HEK293 (cell line): ENCODE measurements around the gene KIF1A.
"Not testable (repeated sequence)": the region's sequence is repeated elsewhere in the genome, so short reads cannot be mapped to it uniquely, and the experiment has no call there.

Source experiments
- ATF2 ChIP-seq: fragments of 450-650 bp; formaldehyde crosslinking; IDR thresholded peaks from 2 replicates; pipeline ENCODE4 v1.5.1; 2016; ENCODE audit warnings: missing biosample characterization, missing genetic modification characterization, low read depth
- KLF8 ChIP-seq: fragments of 450-650 bp; formaldehyde crosslinking; IDR thresholded peaks from 2 replicates; pipeline ENCODE4 v1.5.1; 2016; ENCODE audit warnings: missing biosample characterization, missing genetic modification characterization
- ZNF23 ChIP-seq: fragments of 450-650 bp; formaldehyde crosslinking; IDR thresholded peaks from 2 replicates; pipeline ENCODE4 v1.5.1; 2016; ENCODE audit warnings: missing biosample characterization, missing genetic modification characterization, borderline replicate concordance
- ZNF274 ChIP-seq, 2 experiments: fragments of 200-500 bp in 1 of 2; fragments of 450-650 bp in 1 of 2; sonication (Bioruptor generic) in 1 of 2; formaldehyde crosslinking in 1 of 2; IDR thresholded peaks; 2 replicates each; pipeline versions ENCODE4 v1.5.1 to v1.6.1; 2014 to 2016; ENCODE audit warnings: borderline replicate concordance in 1 of 2, inconsistent platforms in 1 of 2, low read length in 1 of 2, missing biosample characterization in 1 of 2, missing genetic modification characterization in 1 of 2
- ZNF416 ChIP-seq: fragments of 450-650 bp; formaldehyde crosslinking; IDR thresholded peaks from 2 replicates; pipeline ENCODE4 v1.5.1; 2016; ENCODE audit warnings: missing biosample characterization, missing genetic modification characterization
- ZNF623 ChIP-seq: fragments of 450-650 bp; formaldehyde crosslinking; IDR thresholded peaks from 2 replicates; pipeline ENCODE4 v1.5.1; 2016; ENCODE audit warnings: missing biosample characterization, missing genetic modification characterization

GRCh38 chr2:240700616-240701015, 119.4 kb downstream of the KIF1A start:
- TF ChIP-seq ATF2 (tag by site-specific recombination); ZNF274 (IDR thresholded peaks at IDR 0.05; ENCODE audit: low read length); ZNF274 (tag by site-specific recombination; IDR thresholded peaks at IDR 0.05; ENCODE audit: borderline replicate concordance); ZNF23 (tag by site-specific recombination); ZNF416 (tag by site-specific recombination); KLF8 (tag by site-specific recombination); ZNF623 (tag by site-specific recombination): not testable (repeated sequence)
